Measurements from ENCODE around the gene PRMT2.

GRCh38 chr21:46662765-46663500 is 27.5 kb downstream of the PRMT2 start:
- TF ChIP-seq CTCF (IDR thresholded peaks at IDR 0.05): no peak
- no peak for TF ChIP-seq POLR2A (IDR thresholded peaks at IDR 0.05)

All from heart left ventricle (tissue), 13 donors.